GM12878 (cell line): Measurements from ENCODE around the gene ANKS1A.

Experiments used
- BCL11A ChIP-seq: IDR thresholded peaks from 2 replicates; pipeline ENCODE4 v1.6.1; 2011; ENCODE audit warnings: low read depth, low read length
- CTCF ChIP-seq, 3 experiments: IDR thresholded peaks in 2 of 3; conservative IDR thresholded peaks in 1 of 3; 2 replicates each; pipeline ENCODE4 v1.5.1; 2011; ENCODE audit warnings: low read depth in 3 of 3, low read length in 3 of 3, mild to moderate bottlenecking in 3 of 3, control low read depth in 2 of 3, moderate library complexity in 2 of 3, inconsistent platforms in 1 of 3, mixed read lengths in 1 of 3; ENCODE audit not compliant: control insufficient read depth in 2 of 3, insufficient read depth in 1 of 3; ENCODE audit errors: extremely low read depth in 1 of 3
- EGR1 ChIP-seq, 2 experiments: IDR thresholded peaks; 1 replicate in 1 of 2; 2 replicates in 1 of 2; pipeline ENCODE4 v1.6.1; 2011 to 2012; ENCODE audit warnings: low read depth in 2 of 2, low read length in 2 of 2, borderline replicate concordance in 1 of 2, mild to moderate bottlenecking in 1 of 2, moderate library complexity in 1 of 2
- EP300 ChIP-seq, 2 experiments: fragments of 150-350 bp in 1 of 2; IDR thresholded peaks; 2 replicates each; pipeline ENCODE4 v1.6.1; 2011 to 2012; ENCODE audit warnings: low read depth in 2 of 2, low read length in 2 of 2, borderline replicate concordance in 1 of 2, improper control_type of control experiment in 1 of 2, inconsistent platforms in 1 of 2; ENCODE audit not compliant: control insufficient read depth in 1 of 2
- EZH2 ChIP-seq: IDR thresholded peaks from 2 replicates; pipeline ENCODE4 v1.6.1; 2012; ENCODE audit warnings: low read depth, mild to moderate bottlenecking, control low read depth, inconsistent platforms, low read length, borderline replicate concordance; ENCODE audit not compliant: control insufficient read depth
- JUND ChIP-seq: IDR thresholded peaks from 2 replicates; pipeline ENCODE4 v1.6.1; 2012; ENCODE audit warnings: low read depth, mild to moderate bottlenecking, low read length, improper control_type of control experiment, moderate library complexity
- NBN ChIP-seq: fragments of 450-650 bp; IDR thresholded peaks from 2 replicates; pipeline ENCODE4 v1.6.1; 2016
- NR2C2 ChIP-seq: IDR thresholded peaks from 2 replicates; pipeline ENCODE4 v1.6.1; 2011; ENCODE audit warnings: borderline replicate concordance, low read depth; ENCODE audit not compliant: control insufficient read depth, insufficient read length
- POLR2A ChIP-seq: IDR thresholded peaks from 2 replicates; pipeline ENCODE4 v1.6.1; 2011; ENCODE audit warnings: low read depth, mild to moderate bottlenecking, low read length
- REST ChIP-seq: IDR thresholded peaks from 2 replicates; pipeline ENCODE4 v1.6.1; 2012; ENCODE audit warnings: mild to moderate bottlenecking, low read depth, low read length
- USF2 ChIP-seq: IDR thresholded peaks from 2 replicates; pipeline ENCODE4 v1.6.1; 2011; ENCODE audit warnings: low read depth, low read length, improper control_type of control experiment, borderline replicate concordance
- ZNF687 ChIP-seq: fragments of 450-650 bp; IDR thresholded peaks from 2 replicates; pipeline ENCODE4 v1.6.1; 2017; ENCODE audit warnings: mild to moderate bottlenecking, moderate library complexity

GRCh38 chr6:35090734-35091133 is 201.7 kb downstream of the ANKS1A start:
- TF ChIP-seq NBN (no peak), EZH2 (no peak), CTCF (IDR thresholded peaks at IDR 0.05 in 2 of 3, conservative IDR thresholded peaks at IDR 0.05 in 1 of 3; ENCODE audit: control insufficient read depth in 2 of 3, extremely low read depth in 1 of 3, insufficient read depth in 1 of 3, low read depth in 3 of 3, low read length in 3 of 3) (no peak), REST (no peak), NR2C2 (no peak), EGR1 (IDR thresholded peaks at IDR 0.05; ENCODE audit: borderline replicate concordance in 1 of 2, low read depth in 2 of 2, low read length in 2 of 2) (no peak), JUND (no peak), EP300 (IDR thresholded peaks at IDR 0.05; ENCODE audit: borderline replicate concordance in 1 of 2, control insufficient read depth in 1 of 2, low read depth in 2 of 2, low read length in 2 of 2) (no peak), POLR2A (no peak), BCL11A (no peak), ZNF687 (no peak), USF2 (no peak)
